CD14-positive monocyte (primary cell): ENCODE results near the gene CCDC116. TPM values are rescaled to one million over a fixed set of nuclear protein-coding genes. Genes with fewer than 3 reads are reported as not detected.

ENCODE experiments used
- DNase-seq, 3 donors: peaks; one replicate each; pipeline ENCODE4 v3.0.0-alpha.2; 2011 to 2022
- H2AFZ ChIP-seq: 2 replicates; pipeline ENCODE4 v1.6.0; 2012; ENCODE audit warnings: mild to moderate bottlenecking, low read depth, low read length, inconsistent platforms; ENCODE audit not compliant: insufficient read depth, poor library complexity, severe bottlenecking
- H3K27ac ChIP-seq, 2 donors: 1 replicate in 1 of 2; 2 replicates in 1 of 2; pipeline ENCODE4 v1.5.1; 2012 to 2013; ENCODE audit warnings: low read length in 2 of 2, control low read depth in 1 of 2, inconsistent platforms in 1 of 2, low read depth in 1 of 2, mild to moderate bottlenecking in 1 of 2
- H3K27me3 ChIP-seq, 2 donors: one replicate each; pipeline versions ENCODE4 v1.6.0 to v1.6.1; 2011 to 2013; ENCODE audit warnings: low read length in 2 of 2; ENCODE audit not compliant: control insufficient read depth in 2 of 2, insufficient read depth in 2 of 2
- H3K36me3 ChIP-seq, 2 donors: replicated peaks in 1 of 2; 1 replicate in 1 of 2; 2 replicates in 1 of 2; pipeline versions ENCODE4 v1.5.1 to v1.6.1; 2012 to 2013; ENCODE audit warnings: low read length in 2 of 2, control low read depth in 1 of 2, inconsistent platforms in 1 of 2, mild to moderate bottlenecking in 1 of 2; ENCODE audit not compliant: insufficient read depth in 2 of 2, control insufficient read depth in 1 of 2
- H3K4me1 ChIP-seq, 2 donors: 1 replicate in 1 of 2; 2 replicates in 1 of 2; pipeline versions ENCODE4 v1.5.1 to v1.6.1; 2012 to 2013; ENCODE audit warnings: low read length in 2 of 2, control low read depth in 1 of 2, inconsistent platforms in 1 of 2, mild to moderate bottlenecking in 1 of 2, moderate library complexity in 1 of 2; ENCODE audit not compliant: insufficient read depth in 2 of 2, control insufficient read depth in 1 of 2
- H3K4me2 ChIP-seq: replicated peaks from 2 replicates; pipeline ENCODE3; 2012; ENCODE audit warnings: low read length, moderate library complexity, mild to moderate bottlenecking; ENCODE audit not compliant: poor library complexity, severe bottlenecking; ENCODE audit errors: extremely low read depth
- H3K4me3 ChIP-seq, 3 experiments: fragments of 200-600 bp in 1 of 3; sonication (generic) in 1 of 3; replicated peaks in 1 of 3; 1 replicate in 2 of 3; 2 replicates in 1 of 3; pipeline ENCODE4 v1.5.1; 2011 to 2013; ENCODE audit warnings: low read length in 3 of 3, mild to moderate bottlenecking in 3 of 3, control low read depth in 2 of 3, low read depth in 2 of 3, inconsistent platforms in 1 of 3, moderate library complexity in 1 of 3
- H3K79me2 ChIP-seq: 2 replicates; pipeline ENCODE4 v1.6.0; 2012; ENCODE audit warnings: mild to moderate bottlenecking, control low read depth, inconsistent platforms, low read length, moderate library complexity; ENCODE audit not compliant: insufficient read depth
- H3K9ac ChIP-seq: 2 replicates; pipeline ENCODE4 v1.6.0; 2017; ENCODE audit warnings: low read length, mild to moderate bottlenecking; ENCODE audit not compliant: insufficient read depth, poor library complexity, severe bottlenecking
- H3K9me3 ChIP-seq, 2 donors: replicated peaks in 1 of 2; 1 replicate in 1 of 2; 2 replicates in 1 of 2; pipeline versions ENCODE4 v1.5.1 to v1.6.1; 2012 to 2013; ENCODE audit warnings: low read length in 2 of 2, control low read depth in 1 of 2; ENCODE audit not compliant: control insufficient read depth in 1 of 2, insufficient read depth in 1 of 2
- H4K20me1 ChIP-seq: 2 replicates; pipeline ENCODE4 v1.6.0; 2012; ENCODE audit warnings: mild to moderate bottlenecking, low read length, control low read depth, moderate library complexity; ENCODE audit not compliant: insufficient read depth
- H3K27ac Mint-ChIP-seq, 7 donors: one replicate each; pipeline ENCODE4 v1.8.0; 2020; ENCODE audit warnings: mild to moderate bottlenecking in 7 of 7, mixed read lengths in 7 of 7, moderate library complexity in 6 of 7, inconsistent platforms in 2 of 7
- H3K27me3 Mint-ChIP-seq, 3 donors: one replicate each; pipeline ENCODE4 v1.8.0; 2021 to 2022; ENCODE audit warnings: low read depth in 3 of 3, mild to moderate bottlenecking in 3 of 3, mixed read lengths in 3 of 3, moderate library complexity in 3 of 3, inconsistent platforms in 1 of 3
- H3K36me3 Mint-ChIP-seq, 2 donors: one replicate each; pipeline ENCODE4 v1.8.0; 2020; ENCODE audit warnings: mixed read lengths in 2 of 2, inconsistent platforms in 1 of 2, mild to moderate bottlenecking in 1 of 2
- H3K4me1 Mint-ChIP-seq: one replicate; pipeline ENCODE4 v1.8.0; 2020; ENCODE audit warnings: mild to moderate bottlenecking, mixed read lengths
- H3K4me3 Mint-ChIP-seq, 2 donors: one replicate each; pipeline ENCODE4 v1.8.0; 2020; ENCODE audit warnings: mild to moderate bottlenecking in 2 of 2, mixed read lengths in 2 of 2, moderate library complexity in 1 of 2
- H3K9me3 Mint-ChIP-seq, 7 donors: one replicate each; pipeline ENCODE4 v1.8.0; 2020 to 2022; ENCODE audit warnings: mixed read lengths in 7 of 7, mild to moderate bottlenecking in 6 of 7, moderate library complexity in 6 of 7, inconsistent platforms in 2 of 7
- WGBS: methylation state at CpG from one replicate; pipeline ENCODE4 v1.1.5; 2013; ENCODE audit warnings: missing lambda C conversion rate; ENCODE audit not compliant: insufficient coverage; 5-methylcytosine and 5-hydroxymethylcytosine counted together
- intact Hi-C, 2 donors: fragments of 100-400 bp; cut with micrococcal nuclease; formaldehyde crosslinking; loops; one replicate each; pipeline versions ENCODE4 v1.15.0 to v1.15.1; 2023
- polyA plus RNA-seq, 3 donors: library from polyadenylated mRNA; depleted of rRNA in 1 of 3; unstranded in 2 of 3; stranded (reverse) in 1 of 3; fragments of 300-500 nt in 2 of 3; fragments of >200 nt in 1 of 3; fragmentation: Illumina TruSeq in 2 of 3; gene quantifications; 1 replicate in 2 of 3; 2 replicates in 1 of 3; pipeline ENCODE4 v1.2.3, GENCODE V29; 2012 to 2021
- small RNA-seq: library from RNA; depleted of rRNA; stranded (forward); fragments of <200 nt; gene quantifications from one replicate; pipeline ENCODE3, GENCODE V24; 2012; ENCODE audit warnings: low read depth; ENCODE audit not compliant: insufficient read length
- TF ChIP-seq, protein P1 (sequence below): fragments of 200-600 bp; IDR thresholded peaks from one replicate; pipeline ENCODE4 v1.8.0; 2022; ENCODE audit warnings: antibody characterized with exemption, mild to moderate bottlenecking

CCDC116 gene
- polyA plus RNA-seq, 3 donors: 0.21 TPM; not detected in 2

DNA sequence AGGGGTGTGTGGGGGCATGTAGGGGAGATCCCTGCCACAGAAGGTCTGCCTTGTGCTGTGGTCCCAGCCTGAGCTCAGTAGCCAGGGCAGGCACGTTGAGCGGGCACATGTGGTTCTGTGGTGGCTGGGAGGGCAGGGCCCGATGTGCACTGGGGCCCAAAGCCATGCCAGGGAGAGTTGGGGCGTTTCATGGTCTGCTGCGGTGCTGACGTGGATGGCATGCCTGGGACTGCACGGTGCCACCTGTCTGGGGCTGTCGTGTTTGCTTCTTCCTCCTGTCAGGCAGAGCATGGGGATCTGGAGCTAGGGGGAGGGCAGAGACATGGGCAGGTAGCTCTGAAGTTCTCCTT, 52.6 kb downstream of the CCDC116 start:
- Mint-ChIP-seq H3K4me3 (no peak overlapping the region), H3K27me3 (no peaks in the 10 kb centered on the region), H3K9me3 (no peaks in the 10 kb centered on the region), H3K4me1 (no peaks in the 10 kb centered on the region), H3K27ac (peak overlapping the region in 3 of 7 donors; percentile 1 to 62 (median 6)), H3K36me3 (peaks cover 77 to 92% of the 10 kb centered on the region in 2 donors)
- 99% methylated on average over 7 of the region's 8 CpGs for WGBS
- Histone ChIP-seq H3K4me1 (no peaks in the 10 kb centered on the region), H4K20me1 (no peaks in the 10 kb centered on the region), H3K27me3 (no peaks in the 10 kb centered on the region), H3K4me3 (no peak overlapping the region), H3K27ac (no peak overlapping the region), H3K9me3 (no peaks in the 10 kb centered on the region), H3K36me3 (peaks cover 89 to 95% of the 10 kb centered on the region in 2 donors), H3K4me2 (no peak overlapping the region), H3K9ac (no peak overlapping the region), H3K79me2 (no peaks in the 10 kb centered on the region), H2AFZ (no peak overlapping the region)
- intact Hi-C loops: no loop called here
- TF ChIP-seq, protein P1, sequence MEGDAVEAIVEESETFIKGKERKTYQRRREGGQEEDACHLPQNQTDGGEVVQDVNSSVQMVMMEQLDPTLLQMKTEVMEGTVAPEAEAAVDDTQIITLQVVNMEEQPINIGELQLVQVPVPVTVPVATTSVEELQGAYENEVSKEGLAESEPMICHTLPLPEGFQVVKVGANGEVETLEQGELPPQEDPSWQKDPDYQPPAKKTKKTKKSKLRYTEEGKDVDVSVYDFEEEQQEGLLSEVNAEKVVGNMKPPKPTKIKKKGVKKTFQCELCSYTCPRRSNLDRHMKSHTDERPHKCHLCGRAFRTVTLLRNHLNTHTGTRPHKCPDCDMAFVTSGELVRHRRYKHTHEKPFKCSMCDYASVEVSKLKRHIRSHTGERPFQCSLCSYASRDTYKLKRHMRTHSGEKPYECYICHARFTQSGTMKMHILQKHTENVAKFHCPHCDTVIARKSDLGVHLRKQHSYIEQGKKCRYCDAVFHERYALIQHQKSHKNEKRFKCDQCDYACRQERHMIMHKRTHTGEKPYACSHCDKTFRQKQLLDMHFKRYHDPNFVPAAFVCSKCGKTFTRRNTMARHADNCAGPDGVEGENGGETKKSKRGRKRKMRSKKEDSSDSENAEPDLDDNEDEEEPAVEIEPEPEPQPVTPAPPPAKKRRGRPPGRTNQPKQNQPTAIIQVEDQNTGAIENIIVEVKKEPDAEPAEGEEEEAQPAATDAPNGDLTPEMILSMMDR: no peak
- no peak for DNase-seq

DNA sequence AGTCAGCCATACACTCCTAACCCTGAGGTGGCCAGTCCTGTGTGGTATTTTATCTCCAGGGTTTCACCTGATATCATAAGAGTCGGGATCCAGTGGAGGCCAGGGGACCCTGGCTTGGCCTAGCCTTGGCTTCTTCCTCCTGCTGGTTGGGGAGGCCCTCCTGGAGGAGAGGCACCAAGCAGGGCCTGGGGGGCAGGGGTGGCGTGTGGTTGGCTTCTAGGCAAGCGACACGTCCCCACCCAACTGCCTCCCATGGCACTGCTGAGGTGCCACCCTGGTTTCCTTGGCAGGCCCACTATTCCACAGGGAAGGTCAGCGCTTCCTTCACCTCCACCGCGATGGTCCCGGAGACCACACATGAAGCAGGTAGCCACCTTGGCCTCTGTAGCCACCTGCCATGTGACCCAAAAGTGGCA, 53.6 kb downstream of the CCDC116 start:
- Histone ChIP-seq H3K4me1 (no peaks in the 10 kb centered on the region), H3K79me2 (no peaks in the 10 kb centered on the region), H3K27me3 (no peaks in the 10 kb centered on the region), H3K4me3 (no peak overlapping the region), H3K4me2 (no peak overlapping the region), H4K20me1 (no peaks in the 10 kb centered on the region), H3K9ac (no peak overlapping the region), H3K36me3 (peaks cover 90 to 99% of the 10 kb centered on the region in 2 donors), H3K9me3 (no peaks in the 10 kb centered on the region), H3K27ac (no peak overlapping the region), H2AFZ (no peak overlapping the region)
- intact Hi-C loops: no loop called here
- H3K4me3 Mint-ChIP-seq: no peak overlapping the region
- no peak for DNase-seq
- H3K27ac Mint-ChIP-seq: no peak overlapping the region
- H3K9me3 Mint-ChIP-seq: no peaks in the 10 kb centered on the region
- no peaks in the 10 kb centered on the region for H3K4me1 Mint-ChIP-seq
- 100% methylated on average over 8 of the region's 8 CpGs for WGBS
- no peaks in the 10 kb centered on the region for H3K27me3 Mint-ChIP-seq
- peaks cover 78 to 92% of the 10 kb centered on the region in 2 donors for H3K36me3 Mint-ChIP-seq
- TF ChIP-seq, protein P1: no peak

Small RNA genes within 50 kb of the gene (small RNA-seq; reads per million reads assigned to genes)
- 6.6 reads per million, percentile 62 among the genes with 10 or more reads in this experiment for gene MIR301B

Other genes starting within 250 kb of the CCDC116 start
- gene RIMBP3B, start 249.0 kb upstream of the CCDC116 start, polyA plus RNA-seq: under 1 TPM in 2 of 3 donors, not detected in 1; 0.09 to 0.17 TPM
- gene HIC2, start 215.4 kb upstream of the CCDC116 start, polyA plus RNA-seq: 1 to 10 TPM in 1 of 3 donors, under 1 TPM in 2; 0.34 to 3.9 (median 0.36) TPM
- gene TMEM191C, start 165.4 kb upstream of the CCDC116 start, polyA plus RNA-seq: 1 to 10 TPM; 1.6 to 4.5 (median 4.0) TPM
- gene RIMBP3C, start 81.3 kb upstream of the CCDC116 start, polyA plus RNA-seq: under 1 TPM; 0.05 to 0.11 (median 0.08) TPM
- 10 to 100 TPM; 19.6 to 88.9 (median 69.6) TPM for gene UBE2L3, start 65.0 kb upstream of the CCDC116 start, polyA plus RNA-seq
- gene YDJC, start 2.7 kb upstream of the CCDC116 start, polyA plus RNA-seq: 10 to 100 TPM; 26.5 to 32.9 (median 26.7) TPM
- gene SDF2L1, start 9.5 kb downstream of the CCDC116 start, polyA plus RNA-seq: 10 to 100 TPM; 31.7 to 46.2 (median 44.7) TPM
- 10 to 100 TPM in 2 of 3 donors, 1 to 10 TPM in 1; 8.9 to 60.9 (median 16.8) TPM for gene PPIL2, start 33.3 kb downstream of the CCDC116 start, polyA plus RNA-seq
- 1 to 10 TPM; 1.0 to 2.3 (median 2.0) TPM for gene YPEL1, start 103.0 kb downstream of the CCDC116 start, polyA plus RNA-seq
- gene MAPK1, start 234.9 kb downstream of the CCDC116 start, polyA plus RNA-seq: 100 to 1,000 TPM in 2 of 3 donors, 10 to 100 TPM in 1; 47.0 to 148 (median 118) TPM